Frontal cortex (tissue), 4 donors: ENCODE results near the gene GATA1. TPM values are rescaled to one million over a fixed set of nuclear protein-coding genes. Genes with fewer than 3 reads are reported as not detected.
A peak's percentile ranks its signal among the peaks of the same experiment; 100 is the strongest.

Experiments used
- DNase-seq, 2 donors: peaks; one replicate each; pipeline ENCODE4 v3.0.0; 2012; ENCODE audit warnings: low spot score in 2 of 2
- FAIRE-seq: peaks from 2 replicates; lab custom pipeline; 2012; peaks lifted over from hg19 to GRCh38; lab: Jason Lieb, UNC
- small RNA-seq: library from RNA; depleted of rRNA; stranded (forward); fragments of <200 nt; gene quantifications from one replicate; pipeline ENCODE3, GENCODE V24; 2014
- total RNA-seq: library from RNA; depleted of rRNA; stranded (reverse); fragments of >200 nt; gene quantifications from one replicate; pipeline ENCODE4 v1.2.3, GENCODE V29; 2014
- donor health status: control.
- donor health status: control.
- donor health status: control.

The GATA1 gene
- total RNA-seq, 1 donor from 2014 or later: under 0.01 TPM

DNA sequence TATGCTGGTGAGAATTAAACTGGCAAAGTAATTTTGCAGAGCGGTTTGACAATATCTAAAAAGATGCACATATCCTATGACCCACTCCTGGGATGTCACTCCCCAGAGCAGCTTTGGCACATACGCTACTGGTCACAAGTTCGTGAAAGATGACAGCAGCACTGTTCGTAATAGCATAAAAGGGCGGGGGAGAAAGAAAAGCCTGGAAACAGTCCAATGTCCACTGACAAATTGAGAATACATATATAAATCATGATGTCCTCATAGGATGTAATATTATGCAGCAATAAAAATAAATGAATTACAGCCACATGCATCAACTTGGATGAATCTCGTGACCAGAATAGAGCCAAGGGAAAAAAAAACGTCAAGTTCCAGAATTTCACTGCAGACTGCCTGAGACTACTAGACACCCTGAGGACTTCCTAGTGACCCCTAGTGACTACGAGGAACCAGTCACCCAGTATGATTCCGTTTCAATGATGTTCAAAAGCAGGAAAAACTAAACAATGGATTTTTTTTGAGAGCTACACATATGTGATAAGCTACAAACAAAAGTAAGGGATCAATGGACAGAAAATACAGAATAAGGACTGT lies 47.2 kb downstream of the GATA1 start:
- no peak for FAIRE-seq
- no peak for DNase-seq

DNA sequence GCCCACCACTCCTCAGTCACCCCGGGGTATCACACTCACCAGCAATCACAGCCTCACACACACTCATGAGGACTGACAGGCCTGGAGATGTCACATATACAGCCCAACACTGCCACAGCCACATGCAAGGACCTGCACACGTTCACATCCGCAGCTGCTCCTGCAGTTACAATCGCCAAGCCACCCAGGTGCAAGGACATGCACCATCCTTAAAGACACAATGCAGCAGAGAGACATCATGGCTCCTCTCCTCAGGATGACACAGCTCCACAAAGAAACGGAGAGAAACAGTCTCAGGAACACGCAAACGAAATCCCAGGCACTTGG lies 48.0 kb downstream of the GATA1 start:
- no peak for FAIRE-seq
- no peak for DNase-seq

DNA sequence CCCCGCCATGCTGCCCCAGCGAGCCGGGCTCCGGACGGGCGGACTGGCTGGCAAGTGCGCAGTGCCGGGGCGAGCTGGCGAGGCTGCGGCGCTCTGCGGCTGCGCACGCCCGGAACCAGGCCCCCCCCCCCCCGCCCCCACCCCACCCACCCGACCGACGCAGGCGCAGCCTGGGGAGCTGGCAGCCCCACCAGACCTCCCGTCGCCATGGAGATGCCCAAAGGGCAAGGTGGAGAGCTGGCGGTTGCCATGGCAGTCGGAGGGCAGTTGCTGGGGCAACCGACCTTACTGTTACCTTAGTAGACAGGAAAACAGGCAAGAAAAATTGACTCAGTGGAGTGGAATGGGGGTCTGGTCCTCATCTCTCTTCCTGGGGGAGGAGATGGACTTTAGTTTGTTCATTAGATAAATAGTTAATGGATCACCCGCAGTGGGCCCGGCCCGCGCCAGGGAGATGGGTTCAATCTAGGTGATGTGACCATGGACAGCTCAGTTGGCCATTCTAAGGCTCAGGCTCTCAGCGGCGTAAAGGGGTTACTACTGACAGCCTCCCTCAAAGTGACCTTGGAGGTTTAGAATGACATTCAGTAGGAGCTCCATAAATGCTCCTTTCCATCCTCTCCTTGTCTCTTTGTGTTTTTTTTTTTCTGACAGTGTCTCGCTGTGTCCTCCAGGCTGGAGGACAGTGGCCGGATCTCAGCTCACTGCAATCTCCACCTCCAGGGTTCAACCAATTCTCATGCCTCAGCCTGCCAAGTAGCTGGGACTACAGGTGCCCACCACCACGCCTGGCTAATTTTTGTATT lies 49.3 kb downstream of the GATA1 start, which contains the start of gene PCSK1N:
PCSK1N (minus strand) TSS at position 87 of the 806 bp plus-strand sequence; CDS start at position 9, 78 bp downstream.
- DNase-seq (peak in 1 of 2 donors; percentile 52), FAIRE-seq (no peak)

DNA sequence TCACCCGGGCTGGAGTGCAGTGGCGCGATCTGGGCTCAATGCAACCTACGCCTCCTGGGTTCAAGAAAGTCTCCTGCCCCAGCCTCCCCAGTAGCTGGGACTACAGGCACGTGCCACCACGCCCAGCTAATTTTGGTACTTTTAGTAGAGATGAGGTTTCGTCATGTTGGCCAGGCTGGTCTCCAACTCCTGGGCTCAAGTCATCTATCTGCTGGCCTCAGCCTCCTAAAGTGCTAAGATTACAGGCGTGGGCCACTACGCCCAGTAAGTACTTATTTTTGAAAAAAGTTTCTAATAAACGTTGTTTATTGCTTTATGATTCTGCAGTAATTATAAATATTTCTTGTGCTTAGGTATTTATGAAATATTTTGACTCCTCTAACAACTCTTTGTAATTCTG lies 53.3 kb downstream of the GATA1 start:
- FAIRE-seq (no peak), DNase-seq (no peak)

Small RNA genes lying within 50 kb of the gene (small RNA-seq; reads per million reads assigned to genes)
- not detected for gene RNU6-29P

Other genes starting within 250 kb of the GATA1 start
- gene TBC1D25, start 246.9 kb upstream of the GATA1 start, total RNA-seq: 4.9 TPM
- 188 TPM for gene RBM3, start 212.1 kb upstream of the GATA1 start, total RNA-seq
- 56.7 TPM for gene WDR13, start 189.1 kb upstream of the GATA1 start, total RNA-seq
- gene WAS, start 102.8 kb upstream of the GATA1 start, total RNA-seq: 2.0 TPM
- 2.9 TPM for gene SUV39H1, start 89.9 kb upstream of the GATA1 start, total RNA-seq
- not detected for gene GLOD5, start 24.8 kb upstream of the GATA1 start, total RNA-seq
- 77.9 TPM for gene HDAC6, start 15.5 kb downstream of the GATA1 start, total RNA-seq
- gene ERAS, start 39.9 kb downstream of the GATA1 start, total RNA-seq: not detected
- 53.8 TPM for gene PCSK1N, start 49.0 kb downstream of the GATA1 start, total RNA-seq
- gene TIMM17B, start 111.2 kb downstream of the GATA1 start, total RNA-seq: 33.8 TPM
- 39.5 TPM for gene PQBP1, start 111.3 kb downstream of the GATA1 start, total RNA-seq
- 9.8 TPM for gene SLC35A2, start 125.1 kb downstream of the GATA1 start, total RNA-seq
- gene PIM2, start 132.4 kb downstream of the GATA1 start, total RNA-seq: 14.3 TPM
- 17.1 TPM for gene OTUD5, start 171.0 kb downstream of the GATA1 start, total RNA-seq
- gene KCND1, start 185.3 kb downstream of the GATA1 start, total RNA-seq: 0.41 TPM
- gene GRIPAP1, start 215.7 kb downstream of the GATA1 start, total RNA-seq: 35.1 TPM